ENCODE measurements around the gene KSR1.

GRCh38 chr17:27449541-27449940 lies 6.7 kb upstream of the KSR1 start:
- TF ChIP-seq POLR2A (IDR thresholded peaks at IDR 0.05): no peak
- TF ChIP-seq CTCF (IDR thresholded peaks at IDR 0.05): no peak

Data from Peyer's patch (tissue), 4 donors.